Activated CD4-positive, CD25-positive, alpha-beta regulatory T cell treated with anti-CD3 and anti-CD28 coated beads, Interleukin-2, amount 50 U/mL, for 72 hours (primary cell): ENCODE measurements around the gene AKAP6.
"Not testable (repeated sequence)": the region's sequence is repeated elsewhere in the genome, so short reads cannot be mapped to it uniquely, and the experiment has no call there.

Source experiments
- DNase-seq: peaks from one replicate; pipeline ENCODE4 v3.0.0; 2021

Gene AKAP6

GRCh38 chr14:32332415-32333316 is 3.6 kb downstream of the AKAP6 start:
- no peak for DNase-seq

GRCh38 chr14:32336702-32337101 is 7.6 kb downstream of the AKAP6 start:
- no peak for DNase-seq

GRCh38 chr14:32337759-32338158 is 8.7 kb downstream of the AKAP6 start:
- DNase-seq, result no peak

- DNase-seq, result no peak
Measured at GRCh38 chr14:32339188-32339587, 10.1 kb downstream of the AKAP6 start.

GRCh38 chr14:32341947-32342846 is 13.1 kb downstream of the AKAP6 start:
- DNase-seq, result no peak

GRCh38 chr14:32342847-32343194 is 13.7 kb downstream of the AKAP6 start:
- DNase-seq, result no peak

GRCh38 chr14:32343926-32344430 is 14.9 kb downstream of the AKAP6 start:
- no peak for DNase-seq

GRCh38 chr14:32345311-32345791 is 16.3 kb downstream of the AKAP6 start:
- DNase-seq, result no peak

GRCh38 chr14:32349322-32349721 is 20.2 kb downstream of the AKAP6 start:
- no peak for DNase-seq

GRCh38 chr14:32350020-32350419 is 20.9 kb downstream of the AKAP6 start:
- no peak for DNase-seq

GRCh38 chr14:32352631-32353030 is 23.5 kb downstream of the AKAP6 start:
- no peak for DNase-seq

- no peak for DNase-seq
Measured at GRCh38 chr14:32354716-32355115, 25.6 kb downstream of the AKAP6 start.

- no peak for DNase-seq
Measured at GRCh38 chr14:32358781-32359180, 29.7 kb downstream of the AKAP6 start.

GRCh38 chr14:32361674-32362073 is 32.6 kb downstream of the AKAP6 start:
- no peak for DNase-seq

- DNase-seq, result no peak
Measured at GRCh38 chr14:32363761-32364160, 34.7 kb downstream of the AKAP6 start.

- DNase-seq, result no peak
Measured at GRCh38 chr14:32364941-32365340, 35.8 kb downstream of the AKAP6 start.

- DNase-seq, result no peak
Measured at GRCh38 chr14:32366256-32366879, 37.3 kb downstream of the AKAP6 start.

GRCh38 chr14:32366986-32367385 is 37.9 kb downstream of the AKAP6 start:
- DNase-seq, result no peak

- DNase-seq, result no peak
Measured at GRCh38 chr14:32367516-32367915, 38.4 kb downstream of the AKAP6 start.

GRCh38 chr14:32368107-32368506 is 39.0 kb downstream of the AKAP6 start:
- DNase-seq, result no peak

GRCh38 chr14:32370714-32371113 is 41.6 kb downstream of the AKAP6 start:
- no peak for DNase-seq

- no peak for DNase-seq
Measured at GRCh38 chr14:32372154-32372553, 43.1 kb downstream of the AKAP6 start.

GRCh38 chr14:32373174-32373573 is 44.1 kb downstream of the AKAP6 start:
- DNase-seq, result not testable (repeated sequence)
